ENCODE measurements around the gene TAF4B.

The TAF4B gene

GRCh38 chr18:26255695-26256622, 29.7 kb downstream of the TAF4B start:
- TF ChIP-seq CEBPB (IDR thresholded peaks at IDR 0.05): no peak
- no peak for TF ChIP-seq REST (IDR thresholded peaks at IDR 0.05; ENCODE audit: low read depth)
- no peak for TF ChIP-seq YY1 (IDR thresholded peaks at IDR 0.05; ENCODE audit: low read depth)
- TF ChIP-seq FOXM1 (IDR thresholded peaks at IDR 0.05; ENCODE audit: borderline replicate concordance, low read depth): no peak
- TF ChIP-seq TAF1 (IDR thresholded peaks at IDR 0.05; ENCODE audit: low read depth): no peak
- TF ChIP-seq TEAD4 (IDR thresholded peaks at IDR 0.05): no peak
- TF ChIP-seq TCF12 (IDR thresholded peaks at IDR 0.05; ENCODE audit: low read depth): no peak
- TF ChIP-seq RAD21 (IDR thresholded peaks at IDR 0.05; ENCODE audit: low read depth): no peak
- no peak for TF ChIP-seq NFIC (IDR thresholded peaks at IDR 0.05)
- TF ChIP-seq EGR1 (IDR thresholded peaks at IDR 0.05): no peak
- no peak for TF ChIP-seq ZBTB7A (IDR thresholded peaks at IDR 0.05; ENCODE audit: low read depth)
- TF ChIP-seq, protein P1, sequence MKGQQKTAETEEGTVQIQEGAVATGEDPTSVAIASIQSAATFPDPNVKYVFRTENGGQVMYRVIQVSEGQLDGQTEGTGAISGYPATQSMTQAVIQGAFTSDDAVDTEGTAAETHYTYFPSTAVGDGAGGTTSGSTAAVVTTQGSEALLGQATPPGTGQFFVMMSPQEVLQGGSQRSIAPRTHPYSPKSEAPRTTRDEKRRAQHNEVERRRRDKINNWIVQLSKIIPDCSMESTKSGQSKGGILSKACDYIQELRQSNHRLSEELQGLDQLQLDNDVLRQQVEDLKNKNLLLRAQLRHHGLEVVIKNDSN (IDR thresholded peaks at IDR 0.05): no peak
- no peak for TF ChIP-seq EP300 (IDR thresholded peaks at IDR 0.05; ENCODE audit: borderline replicate concordance)
- no peak for TF ChIP-seq CREB1 (IDR thresholded peaks at IDR 0.05; ENCODE audit: low read depth)
- TF ChIP-seq MAX (IDR thresholded peaks at IDR 0.05): no peak

DNA sequence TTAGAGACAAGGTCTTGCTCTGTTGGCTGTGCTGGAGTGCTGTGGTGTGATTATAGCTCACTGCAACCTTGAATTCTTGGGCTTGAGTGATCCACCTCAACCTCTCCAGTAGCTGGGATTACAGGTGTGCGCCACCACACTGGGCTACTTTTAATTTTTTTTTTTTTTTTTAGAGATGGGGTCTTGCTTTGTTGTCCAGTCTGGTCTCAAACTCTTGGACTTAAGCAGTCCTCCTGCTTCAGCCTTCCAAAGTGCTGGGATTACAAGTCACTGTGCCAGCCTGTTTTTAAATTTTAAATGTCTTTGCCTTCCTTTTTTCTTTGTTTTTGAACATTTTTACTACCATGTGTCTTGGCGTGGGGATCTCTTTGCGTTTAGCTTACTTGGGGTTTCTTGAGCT, 32.5 kb downstream of the TAF4B start:
- no peak for TF ChIP-seq MAX (IDR thresholded peaks at IDR 0.05)
- TF ChIP-seq EP300 (IDR thresholded peaks at IDR 0.05; ENCODE audit: borderline replicate concordance): no peak
- no peak for TF ChIP-seq TAF1 (IDR thresholded peaks at IDR 0.05; ENCODE audit: low read depth)
- TF ChIP-seq ZBTB7A (IDR thresholded peaks at IDR 0.05; ENCODE audit: low read depth): no peak
- no peak for TF ChIP-seq TEAD4 (IDR thresholded peaks at IDR 0.05)
- TF ChIP-seq, protein P1 (IDR thresholded peaks at IDR 0.05): no peak
- no peak for TF ChIP-seq CREB1 (IDR thresholded peaks at IDR 0.05; ENCODE audit: low read depth)
- TF ChIP-seq TCF12 (IDR thresholded peaks at IDR 0.05; ENCODE audit: low read depth): no peak
- no peak for TF ChIP-seq REST (IDR thresholded peaks at IDR 0.05; ENCODE audit: low read depth)
- no peak for TF ChIP-seq NFIC (IDR thresholded peaks at IDR 0.05)
- no peak for TF ChIP-seq YY1 (IDR thresholded peaks at IDR 0.05; ENCODE audit: low read depth)
- no peak for TF ChIP-seq CEBPB (IDR thresholded peaks at IDR 0.05)
- no peak for TF ChIP-seq RAD21 (IDR thresholded peaks at IDR 0.05; ENCODE audit: low read depth)
- TF ChIP-seq EGR1 (IDR thresholded peaks at IDR 0.05): no peak
- TF ChIP-seq FOXM1 (IDR thresholded peaks at IDR 0.05; ENCODE audit: borderline replicate concordance, low read depth): no peak

GRCh38 chr18:26262156-26262555, 35.9 kb downstream of the TAF4B start:
- TF ChIP-seq EGR1 (IDR thresholded peaks at IDR 0.05): no peak
- TF ChIP-seq TCF12 (IDR thresholded peaks at IDR 0.05; ENCODE audit: low read depth): no peak
- no peak for TF ChIP-seq MAX (IDR thresholded peaks at IDR 0.05)
- no peak for TF ChIP-seq TAF1 (IDR thresholded peaks at IDR 0.05; ENCODE audit: low read depth)
- TF ChIP-seq TEAD4 (IDR thresholded peaks at IDR 0.05): no peak
- no peak for TF ChIP-seq YY1 (IDR thresholded peaks at IDR 0.05; ENCODE audit: low read depth)
- TF ChIP-seq CREB1 (IDR thresholded peaks at IDR 0.05; ENCODE audit: low read depth): no peak
- no peak for TF ChIP-seq CEBPB (IDR thresholded peaks at IDR 0.05)
- no peak for TF ChIP-seq EP300 (IDR thresholded peaks at IDR 0.05; ENCODE audit: borderline replicate concordance)
- TF ChIP-seq NFIC (IDR thresholded peaks at IDR 0.05): no peak

- TF ChIP-seq YY1 (IDR thresholded peaks at IDR 0.05; ENCODE audit: low read depth): no peak
- TF ChIP-seq MAX (IDR thresholded peaks at IDR 0.05): no peak
- TF ChIP-seq RAD21 (IDR thresholded peaks at IDR 0.05; ENCODE audit: low read depth): no peak
- no peak for TF ChIP-seq CREB1 (IDR thresholded peaks at IDR 0.05; ENCODE audit: low read depth)
- TF ChIP-seq TEAD4 (IDR thresholded peaks at IDR 0.05): no peak
- no peak for TF ChIP-seq FOXM1 (IDR thresholded peaks at IDR 0.05; ENCODE audit: borderline replicate concordance, low read depth)
- TF ChIP-seq, protein P1 (IDR thresholded peaks at IDR 0.05): no peak
- no peak for TF ChIP-seq ZBTB7A (IDR thresholded peaks at IDR 0.05; ENCODE audit: low read depth)
- no peak for TF ChIP-seq EP300 (IDR thresholded peaks at IDR 0.05; ENCODE audit: borderline replicate concordance)
- no peak for TF ChIP-seq TAF1 (IDR thresholded peaks at IDR 0.05; ENCODE audit: low read depth)
- TF ChIP-seq TCF12 (IDR thresholded peaks at IDR 0.05; ENCODE audit: low read depth): no peak
- no peak for TF ChIP-seq REST (IDR thresholded peaks at IDR 0.05; ENCODE audit: low read depth)
- no peak for TF ChIP-seq NFIC (IDR thresholded peaks at IDR 0.05)
- TF ChIP-seq CEBPB (IDR thresholded peaks at IDR 0.05): no peak
- TF ChIP-seq EGR1 (IDR thresholded peaks at IDR 0.05): no peak
These were observed 41.2 kb downstream of the TAF4B start for GRCh38 chr18:26267357-26267930.
